ENCODE results near the gene TPPP.

Gene TPPP

GRCh38 chr5:677131-678101, 15.7 kb downstream of the TPPP start:
- Histone ChIP-seq H3K4me1 (peaks cover 39% of the 10 kb centered on the region), H3K27me3 (0 out of 2 replicates have a peak, but pooled peaks cover 3% of the 10 kb centered on the region), H3K9ac (no peak overlapping the region), H3K9me3 (no peaks in the 10 kb centered on the region), H3K36me3 (no peaks in the 10 kb centered on the region), H4K20me1 (peaks cover 45% of the 10 kb centered on the region), H3K27ac (no peak overlapping the region), H3K4me3 (no peak overlapping the region), H3K4me2 (no peak overlapping the region)
- TF ChIP-seq Cebpa-rat (IDR thresholded peaks at IDR 0.05): no peak

- H3K4me3 ChIP-seq: no peak overlapping the region
- H3K27me3 ChIP-seq: 0 out of 2 replicates have a peak, but pooled peaks cover 3% of the 10 kb centered on the region
- H4K20me1 ChIP-seq: peaks cover 52% of the 10 kb centered on the region
- no peak overlapping the region for H3K27ac ChIP-seq
- no peaks in the 10 kb centered on the region for H3K36me3 ChIP-seq
- TF ChIP-seq Cebpa-rat (IDR thresholded peaks at IDR 0.05): no peak
- H3K9me3 ChIP-seq: no peaks in the 10 kb centered on the region
- H3K4me1 ChIP-seq: peaks cover 46% of the 10 kb centered on the region
- peak overlapping the region; percentile 75 for H3K4me2 ChIP-seq
- no peak overlapping the region for H3K9ac ChIP-seq
Measured at GRCh38 chr5:676699-677076, 16.5 kb downstream of the TPPP start.

- H3K9ac ChIP-seq: no peak overlapping the region
- no peaks in the 10 kb centered on the region for H3K36me3 ChIP-seq
- H3K27ac ChIP-seq: no peak overlapping the region
- TF ChIP-seq Cebpa-rat (IDR thresholded peaks at IDR 0.05): no peak
- H3K4me1 ChIP-seq: peaks cover 48% of the 10 kb centered on the region
- peak overlapping the region; percentile 75 for H3K4me2 ChIP-seq
- H4K20me1 ChIP-seq: peaks cover 58% of the 10 kb centered on the region
- H3K9me3 ChIP-seq: no peaks in the 10 kb centered on the region
- no peak overlapping the region for H3K4me3 ChIP-seq
- 0 out of 2 replicates have a peak, but pooled peaks cover 3% of the 10 kb centered on the region for H3K27me3 ChIP-seq
Measured at GRCh38 chr5:675871-676698, 17.1 kb downstream of the TPPP start.

- H4K20me1 ChIP-seq: peaks cover 66% of the 10 kb centered on the region
- H3K9ac ChIP-seq: no peak overlapping the region
- TF ChIP-seq Cebpa-rat (IDR thresholded peaks at IDR 0.05): no peak
- H3K4me2 ChIP-seq: peak overlapping the region; percentile 75
- H3K27me3 ChIP-seq: 0 out of 2 replicates have a peak, but pooled peaks cover 3% of the 10 kb centered on the region
- no peak overlapping the region for H3K27ac ChIP-seq
- no peaks in the 10 kb centered on the region for H3K36me3 ChIP-seq
- no peak overlapping the region for H3K4me3 ChIP-seq
- peaks cover 48% of the 10 kb centered on the region for H3K4me1 ChIP-seq
- no peaks in the 10 kb centered on the region for H3K9me3 ChIP-seq
Measured at GRCh38 chr5:675111-675870, 17.9 kb downstream of the TPPP start.

GRCh38 chr5:674630-675011, 18.5 kb downstream of the TPPP start:
- Histone ChIP-seq H3K4me3 (no peak overlapping the region), H3K36me3 (no peaks in the 10 kb centered on the region), H3K4me2 (no peak overlapping the region), H3K4me1 (peaks cover 48% of the 10 kb centered on the region), H4K20me1 (peaks cover 73% of the 10 kb centered on the region), H3K27ac (no peak overlapping the region), H3K9ac (no peak overlapping the region), H3K9me3 (no peaks in the 10 kb centered on the region), H3K27me3 (0 out of 2 replicates have a peak, but pooled peaks cover 3% of the 10 kb centered on the region)
- TF ChIP-seq Cebpa-rat (IDR thresholded peaks at IDR 0.05): no peak

GRCh38 chr5:673831-674629, 19.1 kb downstream of the TPPP start:
- no peak overlapping the region for H3K27ac ChIP-seq
- no peaks in the 10 kb centered on the region for H3K9me3 ChIP-seq
- H3K4me2 ChIP-seq: no peak overlapping the region
- no peak overlapping the region for H3K4me3 ChIP-seq
- peaks cover 79% of the 10 kb centered on the region for H4K20me1 ChIP-seq
- H3K9ac ChIP-seq: no peak overlapping the region
- no peak for TF ChIP-seq Cebpa-rat (IDR thresholded peaks at IDR 0.05)
- H3K36me3 ChIP-seq: peaks cover 4% of the 10 kb centered on the region; the same call in 1 of the 2 replicates
- H3K27me3 ChIP-seq: 0 out of 2 replicates have a peak, but pooled peaks cover 3% of the 10 kb centered on the region
- H3K4me1 ChIP-seq: peaks cover 48% of the 10 kb centered on the region

GRCh38 chr5:673161-673830, 19.9 kb downstream of the TPPP start:
- Histone ChIP-seq H3K27me3 (0 out of 2 replicates have a peak, but pooled peaks cover 3% of the 10 kb centered on the region), H3K4me3 (no peak overlapping the region), H3K27ac (no peak overlapping the region), H3K36me3 (peaks cover 11% of the 10 kb centered on the region), H3K9me3 (no peaks in the 10 kb centered on the region), H3K4me2 (peak overlapping the region; percentile 51), H4K20me1 (peaks cover 86% of the 10 kb centered on the region), H3K9ac (no peak overlapping the region), H3K4me1 (peaks cover 48% of the 10 kb centered on the region)
- no peak for TF ChIP-seq Cebpa-rat (IDR thresholded peaks at IDR 0.05)
